ENCODE results near the gene SPRR5.

DNA sequence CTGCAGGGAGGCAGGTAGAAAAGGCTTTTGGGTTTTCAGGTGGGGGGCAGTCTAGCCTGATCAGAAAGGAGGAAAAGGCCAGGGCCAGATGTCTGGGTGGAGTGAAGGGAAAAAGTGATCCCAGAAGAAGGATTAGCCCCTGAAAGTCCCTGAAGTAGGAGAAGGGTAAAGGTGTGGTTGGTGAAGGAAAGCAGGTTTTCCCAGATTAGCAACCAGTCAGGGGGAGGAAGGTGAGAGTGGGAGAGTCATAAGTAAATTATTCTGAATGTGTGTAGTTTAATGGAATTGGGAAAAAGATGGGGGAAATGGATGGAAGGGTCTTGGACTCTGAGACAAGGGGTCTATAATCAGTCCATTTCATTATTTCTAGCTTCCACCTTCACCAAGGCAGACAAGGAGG lies 36.2 kb downstream of the SPRR5 start:
- no peak for TF ChIP-seq POLR2A (IDR thresholded peaks at IDR 0.05)
- TF ChIP-seq, protein P1, sequence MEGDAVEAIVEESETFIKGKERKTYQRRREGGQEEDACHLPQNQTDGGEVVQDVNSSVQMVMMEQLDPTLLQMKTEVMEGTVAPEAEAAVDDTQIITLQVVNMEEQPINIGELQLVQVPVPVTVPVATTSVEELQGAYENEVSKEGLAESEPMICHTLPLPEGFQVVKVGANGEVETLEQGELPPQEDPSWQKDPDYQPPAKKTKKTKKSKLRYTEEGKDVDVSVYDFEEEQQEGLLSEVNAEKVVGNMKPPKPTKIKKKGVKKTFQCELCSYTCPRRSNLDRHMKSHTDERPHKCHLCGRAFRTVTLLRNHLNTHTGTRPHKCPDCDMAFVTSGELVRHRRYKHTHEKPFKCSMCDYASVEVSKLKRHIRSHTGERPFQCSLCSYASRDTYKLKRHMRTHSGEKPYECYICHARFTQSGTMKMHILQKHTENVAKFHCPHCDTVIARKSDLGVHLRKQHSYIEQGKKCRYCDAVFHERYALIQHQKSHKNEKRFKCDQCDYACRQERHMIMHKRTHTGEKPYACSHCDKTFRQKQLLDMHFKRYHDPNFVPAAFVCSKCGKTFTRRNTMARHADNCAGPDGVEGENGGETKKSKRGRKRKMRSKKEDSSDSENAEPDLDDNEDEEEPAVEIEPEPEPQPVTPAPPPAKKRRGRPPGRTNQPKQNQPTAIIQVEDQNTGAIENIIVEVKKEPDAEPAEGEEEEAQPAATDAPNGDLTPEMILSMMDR (IDR thresholded peaks at IDR 0.05), result no peak

All from esophagus squamous epithelium (tissue), 4 donors.